Activated CD4-positive, alpha-beta memory T cell treated with anti-CD3 and anti-CD28 coated beads, Interleukin-2, amount 10 ng/mL, durations not matched to agents 7 days and 5 days (primary cell): ENCODE measurements around the gene CHMP1A. TPM values are rescaled to one million over a fixed set of nuclear protein-coding genes. Genes with fewer than 3 reads are reported as not detected.

Experiments used
- CTCF ChIA-PET: fragments of 350-600 bp; sonication (Branson Sonifier 250); formaldehyde crosslinking; loops from one replicate; lab custom pipeline; 2021; ENCODE audit warnings: antibody characterized with exemption, inconsistent platforms; lab: Charles Lee
- POLR2A ChIA-PET: fragments of 350-600 bp; sonication (Branson Sonifier 250); formaldehyde crosslinking; loops from one replicate; lab custom pipeline; 2021; ENCODE audit warnings: antibody characterized with exemption; lab: Charles Lee
- DNase-seq: peaks from one replicate; pipeline ENCODE4 v3.0.0-alpha.2; 2020
- H3K27ac Mint-ChIP-seq: one replicate; pipeline ENCODE4 v1.8.0; 2021; ENCODE audit warnings: mild to moderate bottlenecking, mixed read lengths
- H3K27me3 Mint-ChIP-seq: one replicate; pipeline ENCODE4 v1.8.0; 2021; ENCODE audit warnings: mixed read lengths
- H3K36me3 Mint-ChIP-seq: one replicate; pipeline ENCODE4 v1.8.0; 2021; ENCODE audit warnings: low read depth, mixed read lengths
- H3K4me1 Mint-ChIP-seq: one replicate; pipeline ENCODE4 v1.8.0; 2021; ENCODE audit warnings: mixed read lengths
- H3K4me3 Mint-ChIP-seq: one replicate; pipeline ENCODE4 v1.8.0; 2021; ENCODE audit warnings: mild to moderate bottlenecking, mixed read lengths
- H3K9me3 Mint-ChIP-seq: one replicate; pipeline ENCODE4 v1.8.0; 2021; ENCODE audit warnings: mixed read lengths
- total RNA-seq, 2 experiments: library from RNA; stranded (reverse); gene quantifications; one replicate each; pipeline ENCODE4 v1.2.3, GENCODE V29; 2021

CHMP1A gene
- total RNA-seq, 2 experiments from 2014 or later: 93.8 to 102 TPM

DNA sequence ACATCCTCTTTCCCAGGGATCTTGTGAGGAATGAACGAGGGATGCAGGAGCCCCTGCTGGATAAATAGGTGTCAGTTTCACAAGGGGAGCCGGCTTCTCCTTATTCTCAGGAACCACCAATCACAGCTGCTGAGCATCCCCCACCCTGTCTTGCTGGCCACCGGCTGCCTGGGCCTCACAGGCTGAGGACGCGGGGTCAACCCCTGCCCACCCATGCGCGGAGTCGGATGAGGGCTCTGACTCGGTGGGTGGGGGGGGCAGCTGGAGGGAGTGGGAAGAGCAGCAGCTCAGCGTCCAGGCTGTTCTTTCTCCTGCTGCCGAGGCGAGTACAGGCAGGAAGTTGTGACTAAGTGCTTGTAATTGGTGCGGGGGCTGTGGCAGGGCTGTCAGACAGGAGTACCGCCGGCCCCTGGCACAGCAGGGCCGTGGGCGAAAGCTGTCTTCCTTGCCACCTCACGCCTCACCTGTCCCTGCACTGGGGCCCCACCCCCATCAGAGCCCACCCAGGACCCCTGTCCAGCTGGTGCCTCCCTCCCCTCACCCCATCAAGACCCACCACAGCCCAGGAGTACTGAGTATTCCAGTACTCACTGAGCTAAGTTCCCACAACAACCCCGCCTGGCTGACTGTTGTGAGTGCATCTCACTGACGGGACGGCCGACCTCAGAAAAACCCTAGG is 55.1 kb downstream of the CHMP1A start:
- Mint-ChIP-seq H3K4me1 (peaks cover 12% of the 10 kb centered on the region), H3K27me3 (no peaks in the 10 kb centered on the region), H3K9me3 (no peaks in the 10 kb centered on the region), H3K27ac (no peak overlapping the region), H3K4me3 (no peak overlapping the region), H3K36me3 (no peaks in the 10 kb centered on the region)
- CTCF ChIA-PET: no interaction called here
- DNase-seq: peak; percentile 55
- POLR2A ChIA-PET: interaction anchor here (0.9 kb wide), 1 partner anchor 39 kb away, joined by 4 read pairs; no protein-coding TSS in a partner anchor

DNA sequence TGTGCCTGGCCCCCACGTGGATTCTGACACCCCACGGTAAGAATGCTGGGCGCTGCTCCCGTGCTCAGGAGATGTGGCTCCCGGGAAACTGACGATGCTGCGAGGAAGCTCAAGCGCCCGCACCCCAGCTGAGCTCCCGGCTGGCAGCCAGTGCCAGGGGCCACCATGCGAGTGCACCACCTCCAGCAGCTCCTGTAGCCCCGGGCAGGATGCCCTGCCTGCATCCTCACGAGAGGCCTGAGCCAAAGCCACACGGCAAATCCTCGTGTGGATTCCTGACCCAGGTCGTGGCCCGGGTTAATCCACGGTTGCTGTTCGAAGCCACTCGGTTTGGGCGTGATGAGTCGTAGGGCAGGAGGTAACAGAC is 55.6 kb downstream of the CHMP1A start:
- POLR2A ChIA-PET: interaction anchor here (0.9 kb wide), 1 partner anchor 40 kb away, joined by 4 read pairs; no protein-coding TSS in a partner anchor
- Mint-ChIP-seq H3K4me3 (no peak overlapping the region), H3K36me3 (no peaks in the 10 kb centered on the region), H3K9me3 (no peaks in the 10 kb centered on the region), H3K27ac (no peak overlapping the region), H3K27me3 (no peaks in the 10 kb centered on the region), H3K4me1 (peaks cover 12% of the 10 kb centered on the region)
- CTCF ChIA-PET: no interaction called here
- no peak for DNase-seq

DNA sequence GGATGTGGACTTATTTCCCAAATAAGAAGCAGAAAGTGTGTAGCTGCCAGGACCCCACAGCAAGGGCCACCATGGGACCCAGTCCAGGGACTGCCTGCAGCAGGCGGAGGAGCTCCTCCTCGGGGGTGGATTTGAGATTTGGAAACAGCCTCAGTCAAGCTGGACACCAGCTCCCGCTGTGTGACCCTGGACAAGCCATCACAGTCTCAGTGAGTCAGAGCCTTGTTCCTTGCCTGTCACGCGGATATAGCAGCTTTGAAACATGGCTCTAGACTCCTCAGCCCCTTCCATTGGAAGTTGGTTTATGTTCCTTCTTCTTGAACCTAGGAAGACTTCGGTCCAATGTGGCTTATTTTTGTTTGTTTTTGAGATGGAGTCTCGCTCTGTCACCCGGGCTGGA is 56.6 kb downstream of the CHMP1A start:
- Mint-ChIP-seq H3K9me3 (no peaks in the 10 kb centered on the region), H3K27ac (no peak overlapping the region), H3K4me1 (peaks cover 12% of the 10 kb centered on the region), H3K36me3 (no peaks in the 10 kb centered on the region), H3K27me3 (no peaks in the 10 kb centered on the region), H3K4me3 (no peak overlapping the region)
- CTCF ChIA-PET: interaction anchor here (1.5 kb wide), 1 partner anchor 309 kb away, joined by 3 read pairs; no protein-coding TSS in a partner anchor
- no peak for DNase-seq
- POLR2A ChIA-PET: no interaction called here

DNA sequence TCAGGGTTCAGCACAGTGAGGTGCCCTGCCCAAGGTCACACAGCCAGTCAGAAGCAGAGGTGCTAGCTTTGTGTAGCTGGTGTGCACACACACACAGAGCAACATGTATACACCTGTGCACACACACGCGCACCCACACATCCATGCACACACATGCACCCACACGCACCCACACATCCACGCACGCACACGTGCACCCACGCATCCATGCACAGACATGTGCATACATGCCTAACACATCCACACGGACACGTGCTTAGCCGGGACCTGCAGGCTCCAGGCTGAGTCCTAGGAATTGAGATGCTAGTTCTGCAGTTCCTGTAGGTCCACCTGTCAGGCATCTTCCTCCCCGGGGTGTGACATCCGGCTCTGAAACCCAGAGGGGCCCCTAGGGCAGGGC is 57.1 kb downstream of the CHMP1A start:
- Mint-ChIP-seq H3K9me3 (no peaks in the 10 kb centered on the region), H3K27ac (no peak overlapping the region), H3K4me1 (peaks cover 15% of the 10 kb centered on the region), H3K36me3 (no peaks in the 10 kb centered on the region), H3K4me3 (no peak overlapping the region), H3K27me3 (no peaks in the 10 kb centered on the region)
- ChIA-PET POLR2A (no interaction called here), CTCF (interaction anchor here (1.5 kb wide), 1 partner anchor 310 kb away, joined by 3 read pairs; no protein-coding TSS in a partner anchor)
- no peak for DNase-seq

DNA sequence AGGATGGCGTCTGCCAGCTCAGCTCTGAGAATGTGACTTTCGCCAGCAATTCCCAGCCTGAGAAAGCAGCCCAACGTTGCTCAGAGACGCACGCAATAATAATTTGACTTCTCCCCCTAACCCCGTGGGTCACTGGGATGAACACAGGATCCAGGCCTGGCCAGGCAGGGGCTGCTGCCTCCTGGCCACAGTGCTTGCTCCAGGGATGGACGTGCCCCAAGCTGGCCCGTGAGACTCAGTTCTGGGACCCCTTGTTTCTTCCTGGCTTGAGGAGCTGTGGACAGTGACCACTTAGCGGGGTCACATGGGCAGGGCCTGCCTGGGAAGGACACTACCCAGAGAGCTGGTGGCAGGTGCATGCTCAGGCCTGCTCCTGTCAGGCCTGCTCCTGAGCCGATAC is 57.6 kb downstream of the CHMP1A start:
- no peaks in the 10 kb centered on the region for H3K36me3 Mint-ChIP-seq
- no peak for DNase-seq
- no peak overlapping the region for H3K27ac Mint-ChIP-seq
- H3K9me3 Mint-ChIP-seq: no peaks in the 10 kb centered on the region
- H3K27me3 Mint-ChIP-seq: no peaks in the 10 kb centered on the region
- H3K4me1 Mint-ChIP-seq: peaks cover 15% of the 10 kb centered on the region
- ChIA-PET CTCF (interaction anchor here (1.5 kb wide), 1 partner anchor 310 kb away, joined by 3 read pairs; no protein-coding TSS in a partner anchor), POLR2A (no interaction called here)
- no peak overlapping the region for H3K4me3 Mint-ChIP-seq

DNA sequence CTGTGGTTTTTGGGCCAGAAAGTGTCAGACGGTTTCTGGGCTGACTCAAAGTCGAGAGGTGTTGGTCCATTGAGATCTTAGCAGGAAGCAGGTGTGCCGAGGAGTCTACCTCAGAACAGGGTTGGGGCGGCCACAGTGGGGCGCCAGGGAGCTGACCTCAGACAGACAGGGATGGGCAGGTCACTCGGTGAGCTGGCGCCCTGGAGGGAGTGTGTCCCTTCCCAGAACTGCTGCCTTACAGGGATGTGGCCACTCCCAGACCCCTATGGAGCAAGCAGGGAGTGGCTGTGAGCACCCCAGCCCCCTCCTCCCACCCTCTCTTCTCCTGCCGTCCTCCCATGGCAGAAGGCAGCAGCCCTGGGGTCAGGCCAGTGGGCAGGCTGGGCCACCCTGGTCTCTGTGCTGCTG is 58.1 kb downstream of the CHMP1A start:
- H3K4me1 Mint-ChIP-seq: peaks cover 15% of the 10 kb centered on the region
- no peaks in the 10 kb centered on the region for H3K36me3 Mint-ChIP-seq
- no peaks in the 10 kb centered on the region for H3K27me3 Mint-ChIP-seq
- no peak overlapping the region for H3K27ac Mint-ChIP-seq
- ChIA-PET POLR2A (no interaction called here), CTCF (interaction anchor here (1.5 kb wide), 1 partner anchor 311 kb away, joined by 3 read pairs; no protein-coding TSS in a partner anchor)
- no peaks in the 10 kb centered on the region for H3K9me3 Mint-ChIP-seq
- DNase-seq: peak; percentile 44
- H3K4me3 Mint-ChIP-seq: no peak overlapping the region

DNA sequence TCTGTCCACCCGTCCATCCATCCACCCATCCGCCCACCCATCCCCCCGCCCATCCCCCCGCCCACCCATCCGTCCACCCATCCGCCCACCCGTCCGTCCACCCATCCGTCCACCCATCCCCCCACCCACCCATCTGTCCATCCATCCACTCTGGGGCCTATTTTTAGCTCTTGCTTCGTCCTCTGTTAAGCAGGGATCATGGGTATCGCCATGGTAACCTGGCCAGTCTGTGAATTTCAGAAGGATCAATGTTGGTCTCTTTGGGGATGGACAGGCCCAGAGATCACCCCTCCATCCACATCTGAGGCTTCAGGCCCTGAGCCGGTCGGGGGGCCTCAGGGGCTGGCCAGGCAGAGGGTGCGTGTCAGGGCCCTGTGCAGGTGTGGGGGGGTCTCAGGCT is 59.3 kb downstream of the CHMP1A start:
- Mint-ChIP-seq H3K27me3 (no peaks in the 10 kb centered on the region), H3K9me3 (no peaks in the 10 kb centered on the region), H3K4me1 (peaks cover 26% of the 10 kb centered on the region), H3K4me3 (no peak overlapping the region), H3K36me3 (no peaks in the 10 kb centered on the region), H3K27ac (no peak overlapping the region)
- ChIA-PET POLR2A (no interaction called here), CTCF (no interaction called here)
- no peak for DNase-seq

DNA sequence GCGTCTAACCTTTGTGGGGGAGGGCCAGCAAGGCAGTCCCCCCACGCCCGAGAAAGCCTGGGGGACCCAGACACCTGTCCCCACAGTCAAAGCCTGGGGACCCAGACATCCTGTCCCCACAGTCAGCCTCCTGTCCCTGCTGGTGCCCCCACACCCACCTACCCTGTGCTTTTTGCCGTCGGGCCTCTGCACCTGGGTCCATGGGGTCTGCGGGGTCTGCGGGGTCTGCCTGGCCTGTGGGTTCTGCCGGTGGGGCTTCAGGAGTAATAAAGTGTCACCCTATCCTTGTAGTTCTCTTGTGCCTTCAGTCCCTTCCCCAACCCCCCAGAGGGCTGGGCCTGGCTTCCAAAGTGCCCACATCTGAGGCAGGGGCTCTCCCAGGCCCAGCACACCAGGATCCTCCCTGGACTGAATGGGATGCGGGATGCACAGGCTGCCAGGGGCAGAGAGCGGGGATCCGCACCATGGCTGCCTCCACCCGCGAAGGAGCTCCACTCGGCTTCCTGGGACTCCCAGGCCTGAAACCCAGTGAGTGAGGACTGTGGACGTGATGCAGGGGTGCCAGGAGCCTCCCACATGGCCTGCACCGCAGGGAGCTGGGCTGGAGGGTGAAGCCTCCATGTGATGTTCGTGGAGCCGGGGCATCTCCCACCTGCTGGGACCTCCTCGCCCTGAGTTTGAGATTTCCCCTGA is 60.4 kb downstream of the CHMP1A start:
- Mint-ChIP-seq H3K4me3 (no peak overlapping the region), H3K27me3 (no peaks in the 10 kb centered on the region), H3K27ac (no peak overlapping the region), H3K36me3 (no peaks in the 10 kb centered on the region), H3K9me3 (no peaks in the 10 kb centered on the region), H3K4me1 (peaks cover 17% of the 10 kb centered on the region)
- POLR2A ChIA-PET: no interaction called here
- DNase-seq: no peak
- CTCF ChIA-PET: interaction anchor here (1.1 kb wide), 1 partner anchor 357 kb away, joined by 3 read pairs; no protein-coding TSS in a partner anchor

DNA sequence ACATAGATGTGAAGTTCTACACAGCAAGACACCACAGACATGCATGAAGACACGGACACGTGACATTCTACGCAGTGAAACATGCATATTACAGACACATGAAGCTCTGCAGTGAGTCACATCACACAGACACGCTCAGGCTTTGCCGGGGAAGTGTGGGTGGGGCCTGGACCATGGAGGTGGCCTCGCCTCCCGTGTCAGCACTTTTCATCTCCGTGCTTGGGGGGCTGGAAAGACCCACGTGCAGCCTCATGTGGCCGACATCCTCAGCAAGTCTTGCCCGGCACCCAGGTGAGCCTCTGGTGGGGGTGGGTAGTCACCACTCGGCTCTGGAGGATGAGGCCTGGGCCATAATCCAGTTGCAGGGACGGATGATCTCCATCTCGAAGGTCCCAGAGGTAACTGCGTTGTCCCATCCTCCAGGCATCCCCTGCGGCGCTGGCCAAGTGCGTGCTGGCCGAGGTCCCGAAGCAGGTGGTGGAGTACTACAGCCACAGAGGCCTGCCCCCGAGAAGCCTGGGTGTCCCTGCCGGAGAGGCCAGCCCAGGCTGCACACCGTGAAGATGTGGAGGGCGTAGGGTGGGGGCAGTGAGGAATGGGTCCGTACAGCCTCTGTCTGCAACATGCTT is 61.3 kb downstream of the CHMP1A start:
- H3K9me3 Mint-ChIP-seq: no peaks in the 10 kb centered on the region
- no peak overlapping the region for H3K27ac Mint-ChIP-seq
- H3K4me1 Mint-ChIP-seq: peaks cover 16% of the 10 kb centered on the region
- H3K4me3 Mint-ChIP-seq: no peak overlapping the region
- CTCF ChIA-PET: no interaction called here
- no peaks in the 10 kb centered on the region for H3K27me3 Mint-ChIP-seq
- no peak for DNase-seq
- POLR2A ChIA-PET: no interaction called here
- no peaks in the 10 kb centered on the region for H3K36me3 Mint-ChIP-seq

DNA sequence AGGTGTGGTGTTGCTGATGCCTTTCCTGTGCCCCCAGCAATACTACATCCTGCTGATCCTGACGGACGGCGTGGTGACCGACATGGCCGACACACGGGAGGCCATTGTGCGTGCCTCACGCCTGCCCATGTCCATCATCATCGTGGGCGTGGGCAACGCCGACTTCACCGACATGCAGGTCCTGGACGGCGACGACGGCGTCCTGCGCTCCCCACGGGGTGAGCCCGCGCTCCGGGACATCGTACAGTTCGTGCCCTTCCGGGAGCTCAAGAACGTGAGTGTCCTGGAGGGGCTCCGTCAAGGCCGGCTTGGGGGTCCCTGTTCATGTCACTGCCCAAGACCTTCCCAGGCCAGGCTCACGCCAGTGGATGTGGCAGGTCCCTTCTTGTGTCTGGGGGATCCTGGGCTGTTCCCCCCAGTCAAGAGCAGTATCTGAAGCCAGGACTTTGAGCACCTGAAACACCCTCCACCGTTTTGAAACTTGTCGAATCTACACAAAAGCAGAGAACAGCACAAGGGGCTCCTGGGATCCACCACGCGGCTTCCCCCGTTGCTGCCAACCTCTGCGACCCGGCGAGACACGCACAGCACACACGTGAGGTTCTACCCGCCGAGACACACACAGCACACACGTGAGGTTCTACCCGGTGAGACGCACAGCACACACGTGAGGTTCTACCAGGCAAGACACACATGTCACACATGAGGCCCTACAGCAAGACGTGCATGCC is 62.0 kb downstream of the CHMP1A start:
- CTCF ChIA-PET: no interaction called here
- no peaks in the 10 kb centered on the region for H3K36me3 Mint-ChIP-seq
- POLR2A ChIA-PET: no interaction called here
- DNase-seq: no peak
- peaks cover 16% of the 10 kb centered on the region for H3K4me1 Mint-ChIP-seq
- no peak overlapping the region for H3K4me3 Mint-ChIP-seq
- no peaks in the 10 kb centered on the region for H3K27me3 Mint-ChIP-seq
- no peak overlapping the region for H3K27ac Mint-ChIP-seq
- no peaks in the 10 kb centered on the region for H3K9me3 Mint-ChIP-seq
